Gastroesophageal sphincter (tissue), 4 donors: ENCODE data around the gene OR2T10. TPM values are rescaled to one million over a fixed set of nuclear protein-coding genes. Genes with fewer than 3 reads are reported as not detected.
"Not testable (repeated sequence)": the region's sequence is repeated elsewhere in the genome, so short reads cannot be mapped to it uniquely, and the experiment has no call there.

Source experiments
- ATAC-seq: fragments of 150-250 bp; one replicate; pipeline ENCODE4 v1.9.1; 2016; ENCODE audit warnings: mild to moderate bottlenecking, moderate library complexity
- H3K27ac ChIP-seq, 4 donors: fragments of 200-600 bp; sonication (generic) in 3 of 4; 1 replicate in 3 of 4; 2 replicates in 1 of 4; pipeline ENCODE4 v1.5.1; 2016 to 2019
- H3K27me3 ChIP-seq: fragments of 200-600 bp; sonication (generic); one replicate; pipeline ENCODE4 v1.5.1; 2019
- H3K36me3 ChIP-seq, 2 donors: fragments of 200-600 bp; sonication (generic); one replicate each; pipeline ENCODE4 v1.5.1; 2019; ENCODE audit warnings: control low read depth in 1 of 2
- H3K4me1 ChIP-seq, 3 donors: fragments of 200-600 bp; sonication (generic); 1 replicate in 2 of 3; 2 replicates in 1 of 3; pipeline ENCODE4 v1.5.1; 2016 to 2019; ENCODE audit warnings: control low read depth in 2 of 3
- H3K4me3 ChIP-seq, 2 donors: fragments of 200-600 bp; sonication (generic); one replicate each; pipeline ENCODE4 v1.5.1; 2019; ENCODE audit warnings: mild to moderate bottlenecking in 1 of 2, moderate library complexity in 1 of 2
- H3K9me3 ChIP-seq, 3 donors: fragments of 200-600 bp; sonication (generic); one replicate each; pipeline ENCODE4 v1.5.1; 2017 to 2019; ENCODE audit warnings: control low read depth in 2 of 3
- WGBS, 2 donors: methylation state at CpG; one replicate each; pipeline ENCODE4 v1.1.5; 2018; ENCODE audit warnings: low coverage in 1 of 2; 5-methylcytosine and 5-hydroxymethylcytosine counted together
- small RNA-seq, 4 donors: library from RNA; depleted of rRNA; stranded (forward); fragments of <200 nt; gene quantifications; one replicate each; pipeline ENCODE3, GENCODE V24; 2016
- total RNA-seq, 4 donors: library from RNA; depleted of rRNA; stranded (reverse); fragments of >200 nt; gene quantifications; one replicate each; pipeline ENCODE4 v1.1.0, GENCODE V29; 2016

The OR2T10 gene
- total RNA-seq, 4 donors from 2014 or later, result not detected

DNA sequence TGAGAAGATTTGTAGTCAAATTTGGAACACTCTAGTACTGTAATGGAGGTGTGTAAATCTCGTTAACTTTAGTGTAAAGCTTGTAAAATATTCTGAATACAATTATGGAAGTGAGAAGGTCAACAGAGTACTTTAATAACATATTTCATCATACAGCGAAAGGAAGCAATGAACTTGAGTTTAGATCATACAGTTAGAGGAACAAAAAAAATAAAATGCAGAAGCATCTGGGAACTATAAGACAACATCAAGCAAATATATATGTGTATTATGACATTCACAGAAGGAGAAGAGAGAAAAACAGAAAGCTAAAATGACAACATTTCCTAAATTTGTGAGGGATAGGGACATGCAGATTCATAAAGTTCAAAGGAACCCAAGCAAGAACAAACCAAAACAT is 28.5 kb downstream of the OR2T10 start:
- H3K4me1 ChIP-seq, H3K36me3 ChIP-seq, H3K27ac ChIP-seq, H3K27me3 ChIP-seq, H3K9me3 ChIP-seq, ATAC-seq, H3K4me3 ChIP-seq: not testable (repeated sequence)
- WGBS, 2 donors, result 23 to 25% methylated on average over 2 of the region's 2 CpGs

DNA sequence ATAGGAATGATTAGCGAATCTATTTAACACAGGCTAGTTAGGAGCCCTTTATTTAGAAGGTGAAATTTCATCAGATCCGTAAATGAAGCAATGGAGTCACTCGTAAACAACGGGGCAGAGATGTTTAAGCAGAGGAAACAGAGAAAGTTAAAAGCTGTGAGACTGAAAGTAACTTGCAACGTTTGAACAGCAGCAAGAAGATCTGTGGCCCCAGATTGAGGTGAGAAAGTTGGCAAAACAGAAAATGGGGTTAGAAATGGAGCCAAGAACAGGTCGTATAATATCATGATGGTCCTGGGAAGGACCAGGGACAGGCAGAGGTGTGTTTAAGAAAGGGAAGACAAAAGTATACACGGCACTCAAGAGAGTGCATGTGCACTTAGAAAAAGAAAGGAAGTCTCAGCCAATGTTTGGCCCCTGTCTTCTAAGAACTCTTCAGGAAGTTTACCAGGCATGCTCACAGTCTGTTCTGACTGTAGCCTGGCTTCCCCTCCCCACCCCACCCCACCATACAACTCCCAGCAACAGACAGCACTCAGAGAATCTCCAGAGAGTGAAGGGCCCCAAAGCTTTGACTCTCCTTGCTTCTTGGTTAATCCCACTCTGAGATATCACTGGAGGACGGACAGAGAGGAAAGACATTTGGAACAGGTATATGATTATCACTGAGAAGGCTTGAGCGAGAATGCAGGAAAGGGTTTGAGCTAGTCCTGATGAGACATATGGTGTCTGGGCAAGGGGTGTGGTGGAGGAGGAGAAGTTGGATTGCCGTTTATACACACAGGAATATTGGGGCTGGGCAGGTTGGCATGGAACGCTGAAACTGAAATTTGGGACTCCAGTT is 31.7 kb downstream of the OR2T10 start:
- WGBS, 2 donors, result 41 to 63% methylated on average over 5 to 10 of the region's 11 CpGs
- not testable (repeated sequence) for H3K36me3 ChIP-seq, H3K4me3 ChIP-seq, H3K9me3 ChIP-seq, H3K27me3 ChIP-seq, H3K4me1 ChIP-seq, ATAC-seq, H3K27ac ChIP-seq

DNA sequence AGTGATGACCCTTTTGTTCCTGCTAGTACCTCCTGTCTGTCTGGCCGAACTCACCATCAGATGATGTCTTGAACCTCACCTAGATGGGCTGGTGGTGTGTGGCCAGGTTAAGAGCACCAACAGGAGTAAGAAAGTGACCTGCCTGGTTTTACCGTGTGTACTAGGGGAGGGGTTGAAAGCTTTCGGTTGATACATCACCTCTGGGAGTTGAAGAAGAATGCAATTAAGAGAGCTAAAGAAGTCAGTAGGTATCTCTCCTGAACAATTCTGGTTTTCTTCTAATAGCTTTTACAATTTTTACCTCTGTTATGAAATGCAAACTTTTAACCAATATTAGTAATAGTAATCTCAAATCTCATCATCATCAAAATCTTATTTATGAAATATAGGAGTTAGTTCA is 34.8 kb downstream of the OR2T10 start, which contains the start of gene OR2T29:
Gene OR2T29, minus strand, starts transcription at position 101 of the 400 bp plus-strand sequence. CDS start 3,281 bp downstream, outside the sequence.
- not testable (repeated sequence) for H3K4me1 ChIP-seq, H3K9me3 ChIP-seq, H3K27me3 ChIP-seq, ATAC-seq, H3K27ac ChIP-seq, H3K36me3 ChIP-seq, H3K4me3 ChIP-seq
- WGBS, 2 donors, result 80% methylated on average over 1 of the region's 3 CpGs

DNA sequence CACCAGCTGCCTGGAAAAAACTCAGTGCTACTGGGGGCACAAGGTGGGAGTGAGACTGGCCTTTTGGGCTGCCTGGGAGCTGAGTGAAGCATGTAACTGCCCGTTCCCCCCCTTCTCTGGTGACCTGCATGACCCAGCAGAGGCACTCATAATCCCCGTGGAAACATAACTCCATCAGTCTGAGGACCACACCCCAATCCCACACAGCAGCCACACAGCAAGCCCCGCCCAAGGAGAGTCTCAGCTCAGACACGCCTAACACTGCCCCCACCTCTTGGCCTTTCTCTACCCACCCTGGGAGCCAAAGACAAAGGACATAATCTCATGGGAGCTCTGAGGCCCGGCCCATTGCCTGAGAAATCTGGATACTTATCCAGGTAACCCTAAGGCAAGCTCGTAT is 46.5 kb downstream of the OR2T10 start:
- no CpG with 5 or more reads among the region's 6 CpGs for WGBS, 2 donors

DNA sequence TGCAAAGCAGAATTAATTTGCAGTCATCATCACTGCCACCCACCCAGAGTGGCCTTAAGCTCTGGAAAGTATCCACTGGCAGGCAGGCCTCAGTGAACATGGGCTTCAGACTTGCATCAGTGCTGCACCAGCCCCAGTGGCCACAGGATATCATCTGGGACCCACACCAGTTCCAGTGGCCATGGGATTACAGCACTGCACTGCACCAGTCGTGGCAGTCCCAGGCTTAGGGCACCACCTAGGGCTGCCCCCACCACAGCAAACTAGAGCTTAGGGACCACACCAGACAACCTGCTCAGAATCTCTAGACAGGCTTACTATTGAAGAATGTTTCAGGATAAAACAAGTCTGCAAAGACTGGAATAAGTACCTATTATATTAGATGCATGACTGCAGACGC is 50.1 kb downstream of the OR2T10 start:
- not testable (repeated sequence) for H3K27ac ChIP-seq, H3K9me3 ChIP-seq, H3K4me3 ChIP-seq, H3K4me1 ChIP-seq, H3K36me3 ChIP-seq, H3K27me3 ChIP-seq, ATAC-seq
- no CpG with 5 or more reads among the region's 2 CpGs for WGBS, 2 donors

More for the DNA sequence above, 46.5 kb downstream of the OR2T10 start:
- H3K4me3 ChIP-seq, H3K4me1 ChIP-seq, H3K27me3 ChIP-seq, H3K27ac ChIP-seq, H3K36me3 ChIP-seq, ATAC-seq, H3K9me3 ChIP-seq: not testable (repeated sequence)

Small RNA genes within 50 kb of the gene (small RNA-seq; reads per million reads assigned to genes)
- gene RF00019, result 0 reads per million in 4 donors

Other genes with a start within 250 kb of the OR2T10 start
- gene OR14C36, start 248.9 kb downstream of the OR2T10 start, total RNA-seq, result not detected
- not detected for gene OR2T4, start 236.0 kb downstream of the OR2T10 start, total RNA-seq
- gene OR2T6, start 222.0 kb downstream of the OR2T10 start, total RNA-seq, result under 1 TPM in 1 of 4 donors, not detected in 3; 0.04 TPM
- gene OR2T1, start 194.7 kb downstream of the OR2T10 start, total RNA-seq, result not detected
- not detected for gene OR2T2, start 152.1 kb downstream of the OR2T10 start, total RNA-seq
- not detected for gene OR2T3, start 124.3 kb downstream of the OR2T10 start, total RNA-seq
- not detected for gene OR2T5, start 109.1 kb downstream of the OR2T10 start, total RNA-seq
- gene OR2G6, start 89.6 kb downstream of the OR2T10 start, total RNA-seq, result under 1 TPM in 1 of 4 donors, not detected in 3; 0.08 TPM
- gene OR2T29, start 34.9 kb downstream of the OR2T10 start, total RNA-seq, result not detected
- gene OR2T34, start 22.9 kb downstream of the OR2T10 start, total RNA-seq, result not detected
- gene OR2T11, start 37.4 kb upstream of the OR2T10 start, total RNA-seq, result not detected
- gene OR2T35, start 47.6 kb upstream of the OR2T10 start, total RNA-seq, result not detected
- not detected for gene OR2T27, start 57.8 kb upstream of the OR2T10 start, total RNA-seq
- gene OR14I1, start 105.1 kb upstream of the OR2T10 start, total RNA-seq, result not detected
- gene LYPD8, start 158.1 kb upstream of the OR2T10 start, total RNA-seq, result not detected
- 10 to 100 TPM; 21.9 to 38.7 (median 28.4) TPM for gene SH3BP5L, start 228.2 kb upstream of the OR2T10 start, total RNA-seq
- gene ZNF672, start 240.5 kb upstream of the OR2T10 start, total RNA-seq, result 10 to 100 TPM; 22.1 to 44.2 (median 34.3) TPM